DND-41 (cell line): ENCODE measurements around the gene PARVB.

ENCODE experiments used
- CTCF ChIP-seq: IDR thresholded peaks from 2 replicates; pipeline ENCODE4 v1.5.1; 2012; ENCODE audit warnings: borderline replicate concordance, low read length, moderate library complexity, mild to moderate bottlenecking; ENCODE audit not compliant: poor library complexity, severe bottlenecking; ENCODE audit errors: extremely low read depth
- EZH2 ChIP-seq: IDR thresholded peaks from 3 replicates; pipeline ENCODE4 v1.6.1; 2012; ENCODE audit warnings: borderline replicate concordance, low read depth, mild to moderate bottlenecking, moderate library complexity, low read length, inconsistent platforms; ENCODE audit not compliant: severe bottlenecking

GRCh38 chr22:44117746-44118145 is 93.6 kb downstream of the PARVB start:
- TF ChIP-seq CTCF: no peak
- no peak for TF ChIP-seq EZH2
